IPS-11a (cell line): ENCODE data around the gene FAM131A.
"Not testable (repeated sequence)": the region's sequence is repeated elsewhere in the genome, so short reads cannot be mapped to it uniquely, and the experiment has no call there.

Experiments
- H3K4me3 ChIP-seq: one replicate; pipeline ENCODE4 v1.5.1; 2013; ENCODE audit warnings: low read depth, low read length, control low read depth

The FAM131A gene

GRCh38 chr3:184339001-184339400 is 1.6 kb downstream of the FAM131A start:
- H3K4me3 ChIP-seq, result no peak overlapping the region

GRCh38 chr3:184339451-184340135 is 2.2 kb downstream of the FAM131A start:
- H3K4me3 ChIP-seq, result not testable (repeated sequence)

- H3K4me3 ChIP-seq, result no peak overlapping the region
Observed at GRCh38 chr3:184341925-184342324, 4.5 kb downstream of the FAM131A start.

GRCh38 chr3:184343200-184343876 is 5.9 kb downstream of the FAM131A start:
- no peak overlapping the region for H3K4me3 ChIP-seq

- no peak overlapping the region for H3K4me3 ChIP-seq
Observed at GRCh38 chr3:184344579-184345316, 7.3 kb downstream of the FAM131A start.

- H3K4me3 ChIP-seq, result no peak overlapping the region
Observed at GRCh38 chr3:184345317-184346144, 8.1 kb downstream of the FAM131A start.

- H3K4me3 ChIP-seq, result no peak overlapping the region
Observed at GRCh38 chr3:184346480-184347190, 9.2 kb downstream of the FAM131A start.

- no peak overlapping the region for H3K4me3 ChIP-seq
Observed at GRCh38 chr3:184347321-184348056, 10.1 kb downstream of the FAM131A start.

GRCh38 chr3:184348057-184348382 is 10.6 kb downstream of the FAM131A start:
- H3K4me3 ChIP-seq, result no peak overlapping the region

- H3K4me3 ChIP-seq, result no peak overlapping the region
Observed at GRCh38 chr3:184349563-184350470, 12.4 kb downstream of the FAM131A start.

GRCh38 chr3:184350618-184351017 is 13.2 kb downstream of the FAM131A start:
- no peak overlapping the region for H3K4me3 ChIP-seq

- H3K4me3 ChIP-seq, result no peak overlapping the region
Observed at GRCh38 chr3:184351511-184352148, 14.2 kb downstream of the FAM131A start.

GRCh38 chr3:184352149-184352785 is 14.9 kb downstream of the FAM131A start:
- no peak overlapping the region for H3K4me3 ChIP-seq

- no peak overlapping the region for H3K4me3 ChIP-seq
Observed at GRCh38 chr3:184352897-184353545, 15.6 kb downstream of the FAM131A start.

- no peak overlapping the region for H3K4me3 ChIP-seq
Observed at GRCh38 chr3:184353546-184353941, 16.1 kb downstream of the FAM131A start.

GRCh38 chr3:184354121-184354728 is 16.8 kb downstream of the FAM131A start:
- H3K4me3 ChIP-seq, result no peak overlapping the region

GRCh38 chr3:184354754-184355153 is 17.4 kb downstream of the FAM131A start:
- H3K4me3 ChIP-seq, result no peak overlapping the region
